ENCODE results near the gene TMEM41A.

The TMEM41A gene

GRCh38 chr3:185498503-185499396 lies at the start of gene TMEM41A:
TSS of gene TMEM41A (minus strand) at chr3:185499035. CDS start at chr3:185498961, 74 bp downstream.
- peak; percentile 92 for DNase-seq (ENCODE audit: insufficient read length, low spot score)
- peak; percentile 62 for FAIRE-seq

GRCh38 chr3:185540695-185541094 lies 41.9 kb upstream of the TMEM41A start:
- FAIRE-seq (no peak), DNase-seq (ENCODE audit: insufficient read length, low spot score) (no peak)

GRCh38 chr3:185539934-185540333 lies 41.1 kb upstream of the TMEM41A start:
- no peak for FAIRE-seq

GRCh38 chr3:185537369-185537970 lies 38.6 kb upstream of the TMEM41A start:
- DNase-seq (ENCODE audit: insufficient read length, low spot score) = peak; percentile 76
- peak; percentile 26 for FAIRE-seq

More at GRCh38 chr3:185539934-185540333, 41.1 kb upstream of the TMEM41A start:
- DNase-seq (ENCODE audit: insufficient read length, low spot score) = no peak

GRCh38 chr3:185534511-185534910 lies 35.7 kb upstream of the TMEM41A start:
- FAIRE-seq (no peak), DNase-seq (ENCODE audit: insufficient read length, low spot score) (no peak)

- no peak for DNase-seq (ENCODE audit: insufficient read length, low spot score)
- FAIRE-seq = no peak
These were observed 34.1 kb upstream of the TMEM41A start for GRCh38 chr3:185532901-185533300.

GRCh38 chr3:185530856-185531255 lies 32.0 kb upstream of the TMEM41A start:
- FAIRE-seq = no peak
- DNase-seq (ENCODE audit: insufficient read length, low spot score) = no peak

GRCh38 chr3:185528532-185528931 lies 29.7 kb upstream of the TMEM41A start:
- no peak for DNase-seq (ENCODE audit: insufficient read length, low spot score)
- no peak for FAIRE-seq

- DNase-seq (ENCODE audit: insufficient read length, low spot score) (no peak), FAIRE-seq (no peak)
These were observed 28.5 kb upstream of the TMEM41A start for GRCh38 chr3:185527364-185527763.

- FAIRE-seq = no peak
- no peak for DNase-seq (ENCODE audit: insufficient read length, low spot score)
These were observed 27.6 kb upstream of the TMEM41A start for GRCh38 chr3:185526349-185526951.

- FAIRE-seq (no peak), DNase-seq (ENCODE audit: insufficient read length, low spot score) (no peak)
These were observed 22.7 kb upstream of the TMEM41A start for GRCh38 chr3:185521349-185522138.

- DNase-seq (ENCODE audit: insufficient read length, low spot score) = no peak
These were observed 20.2 kb upstream of the TMEM41A start for GRCh38 chr3:185519021-185519420.

GRCh38 chr3:185517387-185518130 lies 18.7 kb upstream of the TMEM41A start:
- no peak for DNase-seq (ENCODE audit: insufficient read length, low spot score)
- FAIRE-seq = no peak

More at GRCh38 chr3:185519021-185519420, 20.2 kb upstream of the TMEM41A start:
- no peak for FAIRE-seq

GRCh38 chr3:185511711-185512110 lies 12.9 kb upstream of the TMEM41A start:
- FAIRE-seq (no peak), DNase-seq (ENCODE audit: insufficient read length, low spot score) (no peak)

GRCh38 chr3:185508335-185508991 lies 9.6 kb upstream of the TMEM41A start:
- DNase-seq (ENCODE audit: insufficient read length, low spot score) = no peak
- no peak for FAIRE-seq

GRCh38 chr3:185507883-185508282 lies 9.0 kb upstream of the TMEM41A start:
- no peak for FAIRE-seq
- DNase-seq (ENCODE audit: insufficient read length, low spot score) = no peak

- DNase-seq (ENCODE audit: insufficient read length, low spot score) = no peak
- no peak for FAIRE-seq
These were observed 5.8 kb upstream of the TMEM41A start for GRCh38 chr3:185504636-185505035.

GRCh38 chr3:185503521-185503920 lies 4.7 kb upstream of the TMEM41A start:
- DNase-seq (ENCODE audit: insufficient read length, low spot score) (no peak), FAIRE-seq (no peak)

GRCh38 chr3:185502987-185503386 lies 4.2 kb upstream of the TMEM41A start:
- FAIRE-seq (no peak), DNase-seq (ENCODE audit: insufficient read length, low spot score) (no peak)
